Chondrocyte (in vitro differentiated cells): ENCODE measurements around the gene EPB41L2. TPM values are rescaled to one million over a fixed set of nuclear protein-coding genes. Genes with fewer than 3 reads are reported as not detected.
A peak's percentile ranks its signal among the peaks of the same experiment; 100 is the strongest.

Source experiments
- DNase-seq: peaks from one replicate; pipeline ENCODE4 v3.0.0; 2021; ENCODE audit warnings: mixed read lengths, low spot score
- H3K27ac Mint-ChIP-seq: one replicate; pipeline ENCODE4 v1.8.0; 2021; ENCODE audit warnings: mild to moderate bottlenecking, moderate library complexity, mixed read lengths; ENCODE audit not compliant: unreplicated experiment
- H3K27me3 Mint-ChIP-seq: 2 replicates; pipeline ENCODE4 v1.8.0; 2021; ENCODE audit warnings: low read depth, mixed read lengths
- H3K36me3 Mint-ChIP-seq: 2 replicates; pipeline ENCODE4 v1.8.0; 2021; ENCODE audit warnings: low read depth, mixed read lengths
- H3K4me1 Mint-ChIP-seq: 2 replicates; pipeline ENCODE4 v1.8.0; 2021; ENCODE audit warnings: low read depth, mild to moderate bottlenecking, mixed read lengths
- H3K4me3 Mint-ChIP-seq: one replicate; pipeline ENCODE4 v1.8.0; 2021; ENCODE audit warnings: mild to moderate bottlenecking, moderate library complexity, mixed read lengths; ENCODE audit not compliant: unreplicated experiment
- H3K9me3 Mint-ChIP-seq: 2 replicates; pipeline ENCODE4 v1.8.0; 2021; ENCODE audit warnings: low read depth, mixed read lengths
- CTCF ChIP-seq: fragments of 200-600 bp; sonication (generic); IDR thresholded peaks from 2 replicates; pipeline ENCODE4 v1.5.0; 2021; ENCODE audit warnings: antibody characterized with exemption, mild to moderate bottlenecking, moderate library complexity
- total RNA-seq: library from RNA; stranded (reverse); gene quantifications from 3 replicates; pipeline ENCODE4 v1.2.1, GENCODE V29; 2021

The EPB41L2 gene
- total RNA-seq, 1 donor from 2014 or later = 65.8 TPM

GRCh38 chr6:131001111-131001736 lies 61.8 kb downstream of the EPB41L2 start:
- Mint-ChIP-seq H3K4me3 (no peak overlapping the region), H3K9me3 (no peaks in the 10 kb centered on the region), H3K27me3 (no peaks in the 10 kb centered on the region), H3K36me3 (no peaks in the 10 kb centered on the region), H3K27ac (peak overlapping the region; percentile 34), H3K4me1 (peaks cover 63% of the 10 kb centered on the region)
- TF ChIP-seq CTCF = no peak
- no peak for DNase-seq

- Mint-ChIP-seq H3K27me3 (no peaks in the 10 kb centered on the region), H3K4me1 (peaks cover 70% of the 10 kb centered on the region), H3K27ac (no peak overlapping the region), H3K4me3 (no peak overlapping the region), H3K36me3 (no peaks in the 10 kb centered on the region), H3K9me3 (no peaks in the 10 kb centered on the region)
- no peak for DNase-seq
- no peak for TF ChIP-seq CTCF
Observed at GRCh38 chr6:131000544-131000943, 62.5 kb downstream of the EPB41L2 start.

DNA sequence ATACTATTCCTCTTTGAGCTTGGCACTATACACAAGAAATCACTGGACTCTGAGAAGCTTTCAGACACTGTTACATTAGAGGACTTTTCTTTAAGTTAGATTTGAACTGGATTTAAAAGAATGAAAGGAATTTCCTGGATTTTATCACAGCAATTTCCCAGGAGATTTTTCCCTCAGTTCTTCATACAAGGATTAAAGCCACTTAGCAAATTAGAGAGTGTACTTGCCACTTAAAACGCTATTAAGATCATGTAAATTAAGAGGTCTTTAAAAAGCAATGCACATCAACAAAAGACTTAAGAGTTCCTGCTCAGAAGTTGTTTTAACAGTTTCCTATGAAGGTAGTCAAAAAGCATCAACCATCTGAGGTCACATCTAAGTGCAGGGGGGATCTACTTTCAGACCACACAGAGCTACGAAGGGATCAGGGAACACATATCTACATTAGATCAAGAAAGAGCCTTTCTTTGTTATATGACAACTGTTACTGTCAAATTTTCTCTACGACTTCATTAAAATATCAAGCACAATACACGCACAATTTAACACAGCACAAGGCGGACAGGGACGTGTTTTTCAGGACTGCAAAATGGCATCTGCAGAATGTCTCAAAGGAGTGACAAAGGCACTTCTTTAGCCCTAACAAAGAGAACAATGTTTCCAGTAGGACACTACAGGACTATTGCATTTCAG lies 65.8 kb downstream of the EPB41L2 start:
- TF ChIP-seq CTCF = no peak
- no peak for DNase-seq
- peak overlapping the region; percentile 42 for H3K4me3 Mint-ChIP-seq

DNA sequence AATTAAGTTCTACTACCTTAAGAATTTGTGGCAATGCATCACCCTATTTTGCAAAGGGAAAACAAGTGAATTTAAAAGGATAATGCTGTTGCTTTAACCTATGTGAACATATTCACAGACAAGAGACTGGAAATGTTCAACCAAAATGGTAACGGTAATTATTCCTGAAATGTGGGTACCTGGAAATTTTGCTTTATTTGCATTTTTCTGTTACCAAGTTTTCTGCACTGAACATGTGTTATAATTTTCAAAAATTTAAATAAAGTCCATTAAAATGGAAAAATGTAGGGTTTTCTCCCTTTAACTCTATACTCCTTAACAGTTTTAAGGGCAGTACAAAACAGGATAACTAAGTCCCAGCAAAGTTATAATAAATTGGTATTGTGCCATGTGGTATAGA lies 66.4 kb downstream of the EPB41L2 start:
- Mint-ChIP-seq H3K36me3 (no peaks in the 10 kb centered on the region), H3K27me3 (no peaks in the 10 kb centered on the region), H3K4me1 (peaks cover 48% of the 10 kb centered on the region), H3K4me3 (no peak overlapping the region), H3K9me3 (no peaks in the 10 kb centered on the region), H3K27ac (peak overlapping the region; percentile 85)
- DNase-seq = no peak
- TF ChIP-seq CTCF = no peak

More for the DNA sequence above, 65.8 kb downstream of the EPB41L2 start:
- no peaks in the 10 kb centered on the region for H3K36me3 Mint-ChIP-seq
- H3K27me3 Mint-ChIP-seq = no peaks in the 10 kb centered on the region
- H3K4me1 Mint-ChIP-seq = peaks cover 49% of the 10 kb centered on the region
- H3K27ac Mint-ChIP-seq = peak overlapping the region; percentile 85
- no peaks in the 10 kb centered on the region for H3K9me3 Mint-ChIP-seq

- Mint-ChIP-seq H3K9me3 (no peaks in the 10 kb centered on the region), H3K4me3 (no peak overlapping the region), H3K4me1 (peaks cover 48% of the 10 kb centered on the region), H3K27ac (peak overlapping the region; percentile 50), H3K36me3 (no peaks in the 10 kb centered on the region), H3K27me3 (no peaks in the 10 kb centered on the region)
- no peak for TF ChIP-seq CTCF
- DNase-seq = no peak
Observed at GRCh38 chr6:130995783-130996447, 67.1 kb downstream of the EPB41L2 start.
